NCI-H69 (cell line): ENCODE results near the gene KLHL8.
"Not testable (repeated sequence)": the region's sequence is repeated elsewhere in the genome, so short reads cannot be mapped to it uniquely, and the experiment has no call there.

Source experiments
- DNase-seq: peaks from one replicate; lab custom pipeline; 2025; lab: John Stamatoyannopoulos, UW

KLHL8 gene

GRCh38 chr4:87179751-87180150, 40.7 kb downstream of the KLHL8 start:
- no peak for DNase-seq

GRCh38 chr4:87174672-87175071, 45.7 kb downstream of the KLHL8 start:
- DNase-seq, result no peak

- no peak for DNase-seq
Observed at GRCh38 chr4:87171944-87172343, 48.5 kb downstream of the KLHL8 start.

- no peak for DNase-seq
Observed at GRCh38 chr4:87166296-87166854, 54.0 kb downstream of the KLHL8 start.

- DNase-seq, result no peak
Observed at GRCh38 chr4:87165892-87166291, 54.5 kb downstream of the KLHL8 start.

- peak; percentile 1 for DNase-seq
Observed at GRCh38 chr4:87153078-87153870, 67.1 kb downstream of the KLHL8 start.

- DNase-seq, result no peak
Observed at GRCh38 chr4:87152310-87153041, 67.9 kb downstream of the KLHL8 start.

GRCh38 chr4:87151730-87152129, 68.7 kb downstream of the KLHL8 start:
- peak; percentile 6 for DNase-seq

GRCh38 chr4:87150498-87151261, 69.7 kb downstream of the KLHL8 start:
- DNase-seq, result peak; percentile 72

- DNase-seq, result no peak
Observed at GRCh38 chr4:87147116-87147515, 73.3 kb downstream of the KLHL8 start.

- DNase-seq, result not testable (repeated sequence)
Observed at GRCh38 chr4:87145934-87146333, 74.5 kb downstream of the KLHL8 start.

GRCh38 chr4:87144356-87144755, 76.1 kb downstream of the KLHL8 start:
- no peak for DNase-seq

GRCh38 chr4:87141428-87141827, 79.0 kb downstream of the KLHL8 start:
- no peak for DNase-seq

- no peak for DNase-seq
Observed at GRCh38 chr4:87134122-87134521, 86.3 kb downstream of the KLHL8 start.

- no peak for DNase-seq
Observed at GRCh38 chr4:87133183-87133582, 87.2 kb downstream of the KLHL8 start.

- DNase-seq, result no peak
Observed at GRCh38 chr4:87132035-87132434, 88.4 kb downstream of the KLHL8 start.

- DNase-seq, result no peak
Observed at GRCh38 chr4:87130985-87131703, 89.3 kb downstream of the KLHL8 start.

GRCh38 chr4:87129681-87130080, 90.7 kb downstream of the KLHL8 start:
- no peak for DNase-seq

- DNase-seq, result no peak
Observed at GRCh38 chr4:87128006-87128705, 92.3 kb downstream of the KLHL8 start.

- DNase-seq, result no peak
Observed at GRCh38 chr4:87126056-87126455, 94.4 kb downstream of the KLHL8 start.

GRCh38 chr4:87122252-87122651, 98.2 kb downstream of the KLHL8 start:
- no peak for DNase-seq
